HEK293T (cell line): Measurements from ENCODE around the gene MAN1C1.

Experiments used
- CTCF ChIA-PET: fragments of 350-600 bp; formaldehyde crosslinking; extraction: SDS; loops from one replicate; lab custom pipeline; 2021; ENCODE audit warnings: antibody characterized with exemption, inconsistent platforms; lab: Yijun Ruan, JAX
- POLR2A ChIA-PET: fragments of 350-600 bp; formaldehyde crosslinking; extraction: SDS; loops from one replicate; lab custom pipeline; 2020; ENCODE audit warnings: antibody characterized with exemption, inconsistent platforms; lab: Yijun Ruan, JAX
- DNase-seq: peaks from one replicate; pipeline ENCODE4 v3.0.0; 2012; ENCODE audit warnings: mixed read lengths; ENCODE audit errors: extremely low spot score
- ARNT ChIP-seq: fragments of 450-650 bp; IDR thresholded peaks from 2 replicates; pipeline ENCODE4 v1.6.1; 2017; ENCODE audit warnings: mild to moderate bottlenecking
- BHLHE40 ChIP-seq: fragments of 450-650 bp; IDR thresholded peaks from 2 replicates; pipeline ENCODE4 v1.6.1; 2016; ENCODE audit warnings: mild to moderate bottlenecking, moderate library complexity, borderline replicate concordance
- CTBP1 ChIP-seq: fragments of 450-650 bp; IDR thresholded peaks from 2 replicates; pipeline ENCODE4 v1.6.1; 2016; ENCODE audit warnings: borderline replicate concordance
- ELF4 ChIP-seq: fragments of 450-650 bp; IDR thresholded peaks from 2 replicates; pipeline ENCODE4 v1.6.1; 2017; ENCODE audit warnings: antibody characterized with exemption
- FOXA1 ChIP-seq: fragments of 450-650 bp; IDR thresholded peaks from 2 replicates; pipeline ENCODE4 v1.6.1; 2016; ENCODE audit warnings: mild to moderate bottlenecking
- FOXK2 ChIP-seq: fragments of 450-650 bp; IDR thresholded peaks from 2 replicates; pipeline ENCODE4 v1.6.1; 2016; ENCODE audit warnings: mild to moderate bottlenecking
- FOXM1 ChIP-seq: fragments of 450-650 bp; IDR thresholded peaks from 2 replicates; pipeline ENCODE4 v1.6.1; 2017; ENCODE audit warnings: mild to moderate bottlenecking, borderline replicate concordance
- HDGF ChIP-seq: fragments of 450-650 bp; IDR thresholded peaks from 2 replicates; pipeline ENCODE4 v1.6.1; 2017; ENCODE audit warnings: antibody characterized with exemption, borderline replicate concordance
- L3MBTL2 ChIP-seq: fragments of 450-650 bp; conservative IDR thresholded peaks from 2 replicates; pipeline ENCODE4 v1.6.1; 2016; ENCODE audit warnings: mild to moderate bottlenecking
- LEF1 ChIP-seq: fragments of 450-650 bp; IDR thresholded peaks from 2 replicates; pipeline ENCODE4 v1.6.1; 2017; ENCODE audit warnings: mild to moderate bottlenecking, borderline replicate concordance
- NFRKB ChIP-seq: fragments of 450-650 bp; IDR thresholded peaks from 2 replicates; pipeline ENCODE4 v1.6.1; 2016; ENCODE audit warnings: mild to moderate bottlenecking, moderate library complexity
- SP1 ChIP-seq: fragments of 450-650 bp; IDR thresholded peaks from 2 replicates; pipeline ENCODE4 v1.6.1; 2017
- SUZ12 ChIP-seq: fragments of 450-650 bp; IDR thresholded peaks from 2 replicates; pipeline ENCODE4 v1.6.1; 2016; ENCODE audit warnings: mild to moderate bottlenecking
- TARDBP ChIP-seq: fragments of 450-650 bp; IDR thresholded peaks from 2 replicates; pipeline ENCODE4 v1.6.1; 2016
- ZNF384 ChIP-seq: fragments of 450-650 bp; IDR thresholded peaks from 2 replicates; pipeline ENCODE4 v1.6.1; 2016
- TF ChIP-seq, protein P1 (sequence below): fragments of 450-650 bp; IDR thresholded peaks from 2 replicates; pipeline ENCODE4 v1.6.1; 2016

Gene MAN1C1

DNA sequence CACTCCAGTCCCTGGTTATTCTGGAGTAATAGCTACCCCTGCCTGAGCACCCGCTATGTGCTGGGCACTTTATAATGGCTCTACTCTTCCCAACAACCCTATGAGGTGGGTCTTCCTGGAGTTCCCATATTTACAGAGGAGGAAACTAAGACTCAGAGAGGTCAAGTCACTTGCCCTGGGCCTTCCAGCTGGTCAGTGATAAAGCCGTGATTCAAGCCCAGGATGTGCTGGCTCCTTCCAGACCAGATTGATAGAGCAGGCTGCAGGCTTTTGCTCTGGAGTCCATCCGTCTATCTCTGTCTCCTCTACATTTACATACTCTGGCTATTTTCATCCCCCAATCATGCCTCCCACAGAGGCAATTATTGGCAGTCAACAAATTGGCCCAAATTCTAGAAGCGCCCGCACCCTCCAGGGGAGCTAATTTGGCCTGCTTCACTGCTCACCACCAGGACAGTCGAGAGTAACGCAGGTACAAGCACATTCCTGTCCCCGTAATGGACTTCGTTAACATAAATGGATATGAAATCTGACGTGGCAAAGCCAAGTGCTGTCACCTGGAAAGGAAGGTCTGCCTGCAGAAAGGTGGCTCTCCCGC, 143.6 kb downstream of the MAN1C1 start:
- no peak for DNase-seq
- ChIA-PET CTCF (no interaction called here), POLR2A (no interaction called here)
- TF ChIP-seq ZNF384 (no peak), HDGF (no peak), FOXM1 (no peak), LEF1 (no peak), L3MBTL2 (no peak), TARDBP (no peak), CTBP1 (no peak), NFRKB (no peak), BHLHE40 (no peak), SUZ12 (no peak), FOXA1 (no peak), SP1 (no peak), ELF4 (no peak)

DNA sequence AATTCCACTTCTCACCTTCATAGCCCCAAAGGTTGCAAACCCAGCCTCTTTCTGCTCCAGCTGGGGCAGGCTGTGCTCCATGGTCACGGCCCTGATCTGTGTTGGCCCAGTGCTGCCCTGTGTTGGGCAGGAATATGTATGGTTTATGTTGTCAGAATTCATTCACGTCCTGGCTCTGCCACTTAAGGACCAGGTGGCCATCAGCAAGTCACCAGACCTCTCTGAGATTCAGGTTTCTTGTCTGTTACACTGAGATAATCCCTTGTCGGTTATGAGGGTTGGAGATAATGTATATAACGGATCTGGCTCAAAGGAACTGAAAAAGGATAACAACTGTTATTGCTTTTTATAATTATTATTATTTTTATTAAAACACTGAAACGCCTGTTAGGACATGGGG, 144.3 kb downstream of the MAN1C1 start:
- POLR2A ChIA-PET = no interaction called here
- no peak for TF ChIP-seq SUZ12
- TF ChIP-seq HDGF = no peak
- TF ChIP-seq TARDBP = no peak
- TF ChIP-seq, protein P1, sequence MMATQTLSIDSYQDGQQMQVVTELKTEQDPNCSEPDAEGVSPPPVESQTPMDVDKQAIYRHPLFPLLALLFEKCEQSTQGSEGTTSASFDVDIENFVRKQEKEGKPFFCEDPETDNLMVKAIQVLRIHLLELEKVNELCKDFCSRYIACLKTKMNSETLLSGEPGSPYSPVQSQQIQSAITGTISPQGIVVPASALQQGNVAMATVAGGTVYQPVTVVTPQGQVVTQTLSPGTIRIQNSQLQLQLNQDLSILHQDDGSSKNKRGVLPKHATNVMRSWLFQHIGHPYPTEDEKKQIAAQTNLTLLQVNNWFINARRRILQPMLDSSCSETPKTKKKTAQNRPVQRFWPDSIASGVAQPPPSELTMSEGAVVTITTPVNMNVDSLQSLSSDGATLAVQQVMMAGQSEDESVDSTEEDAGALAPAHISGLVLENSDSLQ = no peak
- TF ChIP-seq FOXK2 = no peak
- TF ChIP-seq BHLHE40 = no peak
- no peak for TF ChIP-seq LEF1
- no peak for TF ChIP-seq ZNF384
- TF ChIP-seq ARNT = no peak
- TF ChIP-seq FOXM1 = no peak
- no peak for TF ChIP-seq L3MBTL2
- no peak for TF ChIP-seq SP1
- no peak for TF ChIP-seq NFRKB
- no peak for TF ChIP-seq FOXA1
- TF ChIP-seq CTBP1 = no peak
- no peak for TF ChIP-seq ELF4
- CTCF ChIA-PET = no interaction called here
- no peak for DNase-seq

DNA sequence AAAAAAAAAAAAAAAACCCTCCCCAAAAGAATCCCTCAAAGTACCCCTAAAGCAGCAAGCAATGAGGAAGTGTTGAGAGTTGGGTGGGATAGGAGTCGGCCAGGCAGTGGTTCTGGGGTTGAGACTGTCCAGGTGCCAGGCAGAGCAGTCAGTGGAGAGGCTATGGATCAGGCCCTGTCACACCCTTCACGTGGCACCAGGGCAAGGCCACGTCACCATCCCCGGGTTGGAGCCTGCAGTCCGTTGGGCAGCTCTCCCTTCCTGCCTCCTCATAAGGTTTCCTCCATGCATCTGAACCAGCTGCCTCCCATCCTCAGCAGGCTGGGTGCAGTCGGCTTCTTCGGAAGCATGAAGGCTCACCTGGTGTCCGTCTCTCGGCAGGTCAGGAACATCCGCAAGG, 146.9 kb downstream of the MAN1C1 start:
- TF ChIP-seq L3MBTL2 = no peak
- TF ChIP-seq HDGF = no peak
- TF ChIP-seq TARDBP = no peak
- no peak for TF ChIP-seq ARNT
- ChIA-PET POLR2A (no interaction called here), CTCF (interaction anchor here (0.7 kb wide), 1 partner anchor 228 kb away, joined by 4 read pairs; no protein-coding TSS in a partner anchor)

DNA sequence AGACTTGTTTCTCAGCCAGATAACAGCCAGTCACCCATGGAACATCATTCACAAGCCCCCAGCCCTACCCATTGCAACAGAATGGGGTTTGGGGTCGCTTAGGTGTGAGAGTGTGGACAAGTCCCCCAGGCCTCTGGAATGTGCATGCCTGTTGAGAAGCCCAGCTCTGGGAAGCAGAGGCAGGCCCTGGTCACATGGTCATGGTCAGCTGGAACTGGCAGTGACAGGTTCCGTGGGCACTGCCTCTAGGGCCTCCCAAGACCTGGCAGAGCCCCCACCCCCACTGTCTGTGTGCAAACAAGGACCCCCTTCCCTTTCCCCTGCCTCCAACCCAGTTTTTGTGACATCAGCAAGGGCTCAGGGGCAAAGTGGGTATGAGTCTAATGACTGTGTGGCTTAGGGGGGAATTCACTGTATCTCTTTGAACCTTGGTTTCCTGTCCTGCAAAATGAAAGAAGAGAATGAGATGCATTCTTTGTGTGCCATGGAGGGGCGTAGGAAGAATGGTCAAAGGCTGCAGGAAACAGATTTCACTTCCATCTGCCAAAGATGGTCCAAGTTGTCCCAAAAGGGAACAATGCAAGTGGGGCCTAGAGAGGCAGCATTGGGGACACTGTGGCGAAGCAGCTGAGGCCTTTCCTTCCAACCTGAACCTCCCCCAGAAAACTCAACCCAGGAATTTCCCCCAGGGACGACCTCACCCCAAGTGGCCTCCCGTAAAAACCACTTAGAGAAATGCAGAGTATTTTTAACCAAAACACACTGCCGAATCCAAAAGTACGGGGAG, 148.7 kb downstream of the MAN1C1 start:
- ChIA-PET POLR2A (interaction anchor here (1.2 kb wide), 1 partner anchor 10 kb away, joined by 3 read pairs; no protein-coding TSS in a partner anchor), CTCF (interaction anchor here (1.3 kb wide), 1 partner anchor 193 kb away, joined by 3 read pairs; no protein-coding TSS in a partner anchor)
- TF ChIP-seq NFRKB (no peak), FOXM1 (no peak), CTBP1 (no peak), LEF1 (no peak), TARDBP (no peak), HDGF (no peak), ZNF384 (no peak), BHLHE40 (no peak), ELF4 (no peak)
- no peak for DNase-seq

More for the DNA sequence above, 146.9 kb downstream of the MAN1C1 start:
- no peak for DNase-seq

DNA sequence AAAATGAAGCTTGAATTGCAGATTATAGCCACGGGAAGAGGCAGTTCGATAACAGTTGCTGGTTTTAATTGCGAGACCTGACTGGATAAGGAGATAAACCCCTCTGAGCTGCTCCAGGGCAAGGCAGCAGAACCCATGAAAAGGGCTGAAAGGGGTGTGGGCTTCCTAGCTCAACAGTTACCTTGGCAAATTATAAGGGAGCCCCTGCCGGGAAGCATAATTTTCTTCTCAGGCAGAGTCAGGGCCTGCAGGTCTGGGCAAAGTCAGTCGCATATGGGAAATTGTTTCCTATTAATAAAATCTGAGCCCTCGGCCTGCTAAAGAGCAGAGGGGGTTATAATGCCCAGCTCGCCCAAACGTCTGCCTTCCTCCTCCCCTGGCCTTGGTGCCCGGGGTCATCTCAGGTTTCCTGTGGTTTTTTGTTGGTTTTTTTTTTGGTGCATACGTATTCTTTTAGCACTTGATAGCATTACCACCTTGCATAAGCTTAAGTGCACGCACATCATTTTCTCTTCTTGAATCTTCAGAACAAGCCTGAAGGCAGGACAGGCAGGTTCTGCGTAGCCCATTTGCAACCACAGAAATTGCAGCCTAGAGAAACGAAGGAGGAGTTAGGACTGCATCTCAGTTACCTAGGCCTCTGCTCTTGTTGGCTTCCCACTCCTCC, 149.5 kb downstream of the MAN1C1 start:
- ChIA-PET CTCF (interaction anchor here (1.3 kb wide), 1 partner anchor 194 kb away, joined by 3 read pairs; no protein-coding TSS in a partner anchor), POLR2A (interaction anchor here (1.2 kb wide), 1 partner anchor 11 kb away, joined by 3 read pairs; no protein-coding TSS in a partner anchor)
- DNase-seq = no peak
- TF ChIP-seq L3MBTL2 = no peak
- TF ChIP-seq TARDBP = no peak
- TF ChIP-seq FOXA1 = no peak
- no peak for TF ChIP-seq HDGF

DNA sequence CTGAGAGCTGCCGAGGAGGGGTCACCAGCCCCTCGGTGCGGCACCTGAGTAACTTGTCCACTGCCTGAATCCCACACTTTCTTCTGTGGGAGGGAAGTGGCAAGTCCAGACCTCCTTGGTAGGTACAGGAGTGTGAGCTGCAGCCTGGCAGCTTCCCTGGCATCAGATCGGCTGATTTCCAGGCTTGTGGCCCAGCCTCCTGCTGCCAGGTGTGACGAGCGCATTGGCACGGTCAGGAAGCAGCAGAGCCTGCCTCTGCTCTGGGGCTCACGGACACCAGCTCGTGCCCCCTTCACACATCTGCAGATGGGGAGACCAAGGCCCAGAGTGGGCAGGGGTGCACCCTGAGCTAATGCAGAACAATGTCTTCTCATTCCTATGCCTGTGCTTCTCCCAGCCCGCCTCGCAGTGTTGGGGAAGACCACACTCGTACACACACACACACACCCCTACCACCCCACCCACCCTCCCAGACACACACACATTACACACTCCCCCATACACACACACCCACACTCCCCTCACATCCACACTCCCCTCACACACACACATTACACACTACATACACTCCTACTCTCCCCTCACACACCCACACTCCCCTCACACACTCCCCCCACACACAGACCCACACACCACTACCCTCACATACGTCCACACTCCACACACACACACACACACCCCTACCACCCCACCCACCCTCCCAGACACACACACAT, 150.3 kb downstream of the MAN1C1 start:
- CTCF ChIA-PET = no interaction called here
- TF ChIP-seq SP1 (no peak), NFRKB (no peak), ARNT (no peak), HDGF (no peak), SUZ12 (no peak), ZNF384 (no peak), FOXM1 (no peak), TARDBP (no peak), ELF4 (no peak)
- TF ChIP-seq, protein P1 = no peak
- DNase-seq = no peak
- POLR2A ChIA-PET = no interaction called here
